NCI-H128 (cell line): ENCODE data around the gene PLSCR3.

Experiments used
- DNase-seq: peaks from one replicate; lab custom pipeline; 2025; ENCODE audit not compliant: unreplicated experiment; lab: John Stamatoyannopoulos, UW

Gene PLSCR3

DNA sequence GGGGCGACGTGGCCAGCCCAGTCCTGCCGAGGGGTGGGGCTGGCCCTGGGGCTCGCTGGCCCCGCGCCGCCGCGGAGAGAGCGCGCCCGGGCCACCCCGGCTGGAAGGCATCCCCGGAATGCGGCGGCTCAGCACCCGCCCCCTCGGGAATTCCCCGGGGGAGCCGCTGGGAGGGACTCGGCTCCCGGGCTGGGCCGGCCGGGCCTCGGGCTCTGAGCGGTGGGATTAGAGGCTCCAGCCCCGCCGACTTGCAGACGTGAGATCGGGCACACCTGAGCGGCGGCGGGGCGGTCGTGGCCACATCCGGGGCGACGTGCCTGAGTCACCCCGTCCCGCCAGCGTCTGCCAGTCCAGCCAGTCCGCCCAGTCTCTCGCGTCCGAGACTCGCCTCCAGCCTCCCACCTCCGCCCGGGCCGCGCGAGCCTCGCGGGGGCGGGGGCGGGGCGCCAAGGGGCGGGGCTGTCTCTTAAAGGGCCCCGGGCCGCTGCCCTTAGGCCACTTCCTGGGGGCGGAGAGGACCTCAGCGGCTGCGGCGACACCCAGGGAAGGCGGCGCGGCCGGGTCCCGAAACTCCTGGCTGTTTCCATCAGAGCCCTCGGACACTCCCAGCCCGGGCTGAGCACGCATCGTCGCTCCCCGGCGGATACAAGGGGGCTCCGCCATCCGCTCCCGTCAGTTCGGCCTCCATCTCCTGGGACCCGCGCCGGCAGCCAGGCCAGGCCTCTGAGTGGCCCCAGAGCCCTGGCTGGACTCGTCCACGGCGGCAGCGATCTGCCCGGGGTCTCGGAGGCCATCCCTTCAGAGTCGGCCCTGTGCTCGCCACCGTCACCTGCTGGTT lies 42.4 kb downstream of the PLSCR3 start, which contains the start of gene KCTD11:
KCTD11 (plus strand) TSS at position 498 of the 838 bp plus-strand sequence.
- no peak for DNase-seq

DNA sequence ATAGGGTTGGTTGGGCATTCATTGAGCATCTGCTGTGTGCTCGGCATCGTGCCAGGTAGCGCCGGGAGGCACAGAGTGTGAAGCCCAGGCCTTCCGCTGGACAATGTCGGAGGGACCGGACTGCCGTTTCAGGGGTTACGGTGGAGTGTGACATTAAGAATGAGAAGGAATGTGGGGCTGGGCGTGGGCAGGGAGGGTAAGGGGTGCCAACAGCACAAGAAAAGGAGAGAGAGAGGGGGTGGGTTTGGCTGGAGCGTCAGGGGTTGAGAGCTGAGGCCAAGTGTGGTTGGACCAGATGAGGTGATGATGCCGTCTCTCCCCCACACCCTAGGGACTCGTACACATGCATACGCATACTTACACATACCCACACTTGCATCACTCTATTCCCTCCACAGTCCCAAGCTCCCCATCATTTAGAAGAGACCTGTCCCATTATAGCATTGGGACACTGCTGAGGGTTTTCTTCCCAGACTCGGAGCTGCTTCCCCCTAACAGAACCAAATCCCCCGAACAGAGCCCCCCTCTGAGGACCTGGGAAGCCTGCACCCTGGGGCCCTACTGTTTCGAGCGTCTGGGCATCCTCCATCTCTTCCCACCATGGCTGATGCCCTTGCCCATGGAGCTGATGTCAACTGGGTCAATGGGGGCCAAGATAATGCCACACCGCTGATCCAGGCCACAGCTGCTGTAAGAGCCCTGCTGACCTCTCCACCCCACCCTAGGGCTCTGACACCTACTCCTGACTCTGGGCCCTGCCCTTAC lies 45.7 kb downstream of the PLSCR3 start:
- no peak for DNase-seq

DNA sequence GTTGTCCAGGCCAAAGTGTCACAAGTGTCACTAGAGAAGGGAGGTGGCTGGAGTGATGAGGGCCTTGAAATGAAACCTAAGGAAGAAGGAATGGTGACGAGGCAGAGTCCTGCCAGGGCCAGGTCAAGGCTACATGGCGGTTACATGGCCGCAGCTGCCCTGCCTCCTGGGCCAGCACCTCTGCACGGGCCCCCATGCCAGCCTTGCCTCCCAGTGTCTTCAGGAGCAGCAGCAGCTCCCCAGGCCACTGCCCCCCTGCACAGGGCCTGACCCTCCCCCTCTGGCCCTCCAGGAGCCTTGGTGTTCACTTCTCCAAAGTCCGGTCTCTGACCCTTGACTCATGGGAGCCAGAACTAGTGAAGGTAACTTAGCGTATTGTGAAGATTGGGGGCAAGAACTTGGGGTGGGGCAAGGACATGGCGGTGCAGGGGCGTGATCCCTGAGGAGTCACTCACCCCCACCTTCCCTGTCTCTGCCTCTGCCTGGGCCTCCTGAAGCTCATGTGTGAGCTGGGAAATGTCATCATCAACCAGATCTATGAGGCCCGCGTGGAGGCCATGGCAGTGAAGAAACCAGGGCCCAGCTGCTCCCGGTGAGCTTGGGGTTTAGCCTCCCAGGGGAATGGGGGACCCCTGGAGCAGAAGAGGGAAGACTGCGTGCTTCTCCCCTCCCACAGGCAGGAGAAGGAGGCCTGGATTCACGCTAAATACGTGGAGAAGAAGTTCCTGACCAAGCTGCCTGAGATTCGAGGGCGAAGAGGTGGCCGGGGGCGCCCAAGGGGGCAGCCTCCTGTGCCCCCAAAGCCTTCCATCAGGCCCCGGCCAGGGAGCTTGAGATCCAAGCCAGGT lies 46.5 kb downstream of the PLSCR3 start:
- no peak for DNase-seq

DNA sequence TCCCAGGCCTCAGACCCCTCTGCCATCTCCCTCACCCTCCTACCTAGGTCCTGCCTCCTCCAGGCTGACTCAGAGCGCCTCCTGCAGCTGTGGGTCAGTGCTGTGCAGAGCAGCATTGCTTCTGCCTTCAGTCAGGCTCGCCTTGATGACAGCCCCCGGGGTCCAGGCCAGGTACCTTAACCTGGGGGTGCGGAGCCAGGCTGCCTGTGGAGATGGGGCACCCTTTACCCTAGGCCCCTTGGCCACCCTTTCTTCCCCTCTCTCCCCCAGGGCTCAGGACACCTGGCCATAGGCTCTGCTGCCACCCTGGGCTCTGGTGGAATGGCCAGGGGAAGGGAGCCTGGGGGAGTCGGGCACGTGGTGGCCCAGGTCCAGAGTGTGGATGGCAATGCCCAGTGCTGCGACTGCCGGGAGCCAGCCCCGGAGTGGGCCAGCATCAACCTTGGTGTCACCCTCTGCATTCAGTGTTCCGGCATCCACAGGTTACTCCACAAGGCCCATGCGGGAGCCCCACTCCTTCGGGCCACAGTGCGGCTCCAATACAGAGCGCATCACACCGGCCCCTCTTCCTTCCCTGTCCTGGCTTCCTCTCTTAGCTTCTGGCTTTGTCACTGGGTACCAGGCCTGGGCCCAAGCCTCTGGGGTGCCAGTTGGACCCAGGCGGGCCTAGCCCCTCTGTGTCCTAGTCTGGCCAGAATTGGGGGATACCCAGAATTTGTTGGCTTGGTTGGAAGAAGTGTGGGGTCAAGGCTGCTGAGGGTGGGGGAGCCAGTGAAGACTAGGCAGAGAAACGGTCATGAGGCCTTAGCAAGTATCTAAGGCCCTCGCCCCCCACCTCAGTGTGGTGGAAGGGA lies 47.3 kb downstream of the PLSCR3 start:
- no peak for DNase-seq

DNA sequence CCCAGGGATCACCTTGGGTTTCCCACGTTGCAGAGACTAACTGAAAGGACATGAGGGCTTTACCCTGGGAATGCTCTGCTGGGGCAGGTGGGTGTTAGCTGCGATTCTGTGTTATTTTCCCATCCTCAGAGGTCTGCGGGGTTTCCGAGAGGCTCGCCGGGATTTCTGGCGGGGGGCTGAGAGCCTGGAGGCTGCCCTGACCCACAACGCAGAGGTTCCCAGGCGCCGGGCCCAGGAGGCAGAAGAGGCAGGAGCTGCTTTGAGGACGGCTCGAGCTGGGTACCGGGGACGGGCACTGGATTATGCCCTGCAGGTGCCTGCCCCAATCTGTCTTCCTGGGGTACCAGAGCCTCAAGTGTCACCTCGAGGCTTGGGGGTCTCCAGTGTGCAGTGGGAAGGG lies 51.1 kb downstream of the PLSCR3 start:
- DNase-seq, result no peak

DNA sequence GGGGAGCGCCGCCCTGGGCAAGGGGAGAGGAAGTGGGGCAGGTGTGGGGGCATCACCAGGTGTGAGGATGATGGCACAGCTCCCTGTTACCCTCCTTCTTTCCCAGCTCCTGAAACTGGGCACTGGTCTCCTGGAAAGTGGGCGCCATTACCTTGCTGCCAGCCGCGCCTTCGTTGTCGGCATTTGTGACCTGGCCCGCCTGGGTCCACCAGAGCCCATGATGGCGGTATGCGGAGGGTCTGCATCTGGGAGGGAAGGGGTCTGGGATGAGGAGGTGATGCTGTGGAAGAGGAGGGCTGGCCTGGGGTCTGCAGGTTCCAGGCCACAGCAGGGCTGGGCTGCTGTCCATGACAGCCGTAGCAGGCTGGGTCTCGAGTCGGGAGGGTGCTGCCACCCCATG lies 52.5 kb downstream of the PLSCR3 start:
- no peak for DNase-seq

DNA sequence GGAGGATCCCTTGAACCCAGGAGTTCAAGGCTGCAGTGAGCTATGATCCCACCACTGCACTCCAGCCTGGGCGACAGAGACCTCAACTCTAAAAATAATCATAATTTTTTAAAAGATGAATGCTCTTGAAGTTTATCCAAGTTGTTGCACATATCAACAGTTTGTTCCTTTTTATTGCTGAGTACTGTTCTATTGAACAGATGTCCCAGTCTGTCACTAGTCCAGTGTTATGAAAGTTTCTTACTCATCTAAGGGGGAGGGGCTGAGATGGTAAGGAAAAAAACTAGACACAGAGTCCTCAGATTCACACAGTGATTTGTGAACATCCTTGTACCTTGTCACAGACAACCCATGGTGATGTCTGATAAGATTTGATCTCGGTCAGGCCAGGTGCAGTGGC lies 54.1 kb downstream of the PLSCR3 start:
- DNase-seq, result no peak
